GM21723 (cell line): ENCODE results near the gene EFNA2.
"Not testable (repeated sequence)": the region's sequence is repeated elsewhere in the genome, so short reads cannot be mapped to it uniquely, and the experiment has no call there.

Source experiments
- ATAC-seq: cut with Tn5 transposase; IDR thresholded peaks from one replicate; pipeline ENCODE4 v1.9.1; 2021; ENCODE audit warnings: mild to moderate bottlenecking, moderate library complexity; ENCODE audit not compliant: unreplicated experiment

EFNA2 gene

DNA sequence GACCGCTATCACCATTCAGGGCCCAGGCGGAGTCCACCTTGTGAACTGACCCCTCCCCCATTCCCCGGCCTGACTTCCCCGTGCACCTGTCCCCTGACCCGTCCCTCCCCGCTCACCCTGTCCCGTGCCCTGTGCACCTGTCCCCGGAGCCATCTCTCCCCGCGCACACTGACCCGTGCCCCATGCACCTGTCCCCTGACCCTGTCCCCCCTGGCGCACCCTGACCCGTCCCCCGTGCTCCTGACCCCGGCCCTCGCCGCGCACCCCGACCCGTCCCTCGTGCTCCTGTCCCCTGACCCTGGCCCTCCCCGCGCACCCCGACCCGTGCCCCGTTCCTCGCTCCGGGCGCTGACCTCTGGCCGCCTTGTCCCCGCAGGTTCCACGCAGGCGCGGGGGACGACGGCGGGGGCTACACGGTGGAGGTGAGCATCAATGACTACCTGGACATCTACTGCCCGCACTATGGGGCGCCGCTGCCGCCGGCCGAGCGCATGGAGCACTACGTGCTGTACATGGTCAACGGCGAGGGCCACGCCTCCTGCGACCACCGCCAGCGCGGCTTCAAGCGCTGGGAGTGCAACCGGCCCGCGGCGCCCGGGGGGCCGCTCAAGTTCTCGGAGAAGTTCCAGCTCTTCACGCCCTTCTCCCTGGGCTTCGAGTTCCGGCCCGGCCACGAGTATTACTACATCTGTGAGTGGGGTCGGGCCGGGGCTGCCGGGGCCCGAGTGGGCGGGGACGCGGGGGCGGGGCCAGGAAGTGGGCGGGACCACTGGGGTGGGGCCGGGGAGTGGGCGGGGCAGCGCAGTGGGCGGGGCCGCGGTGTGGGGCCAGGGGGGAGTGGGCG is 9.7 kb downstream of the EFNA2 start:
- ATAC-seq, result no peak

DNA sequence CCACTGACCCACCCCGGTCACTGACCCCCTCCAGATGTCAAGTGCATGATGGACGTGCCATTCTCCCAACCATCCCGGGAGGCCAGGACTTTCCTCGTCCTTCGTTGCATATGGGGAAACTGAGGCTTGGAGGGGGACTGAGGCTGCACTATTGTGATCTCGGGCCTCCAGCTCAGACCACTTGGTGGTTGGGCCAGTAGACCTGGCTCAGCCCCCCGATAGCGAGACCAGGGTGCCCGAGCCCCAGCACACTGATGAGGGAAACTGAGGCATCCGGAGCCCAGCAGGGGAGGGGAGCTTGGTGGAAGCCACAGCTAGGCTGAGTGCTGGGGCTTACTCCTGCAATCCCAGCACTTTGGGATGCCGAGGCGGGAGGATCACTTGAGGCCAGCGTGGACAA is 10.4 kb downstream of the EFNA2 start:
- no peak for ATAC-seq

DNA sequence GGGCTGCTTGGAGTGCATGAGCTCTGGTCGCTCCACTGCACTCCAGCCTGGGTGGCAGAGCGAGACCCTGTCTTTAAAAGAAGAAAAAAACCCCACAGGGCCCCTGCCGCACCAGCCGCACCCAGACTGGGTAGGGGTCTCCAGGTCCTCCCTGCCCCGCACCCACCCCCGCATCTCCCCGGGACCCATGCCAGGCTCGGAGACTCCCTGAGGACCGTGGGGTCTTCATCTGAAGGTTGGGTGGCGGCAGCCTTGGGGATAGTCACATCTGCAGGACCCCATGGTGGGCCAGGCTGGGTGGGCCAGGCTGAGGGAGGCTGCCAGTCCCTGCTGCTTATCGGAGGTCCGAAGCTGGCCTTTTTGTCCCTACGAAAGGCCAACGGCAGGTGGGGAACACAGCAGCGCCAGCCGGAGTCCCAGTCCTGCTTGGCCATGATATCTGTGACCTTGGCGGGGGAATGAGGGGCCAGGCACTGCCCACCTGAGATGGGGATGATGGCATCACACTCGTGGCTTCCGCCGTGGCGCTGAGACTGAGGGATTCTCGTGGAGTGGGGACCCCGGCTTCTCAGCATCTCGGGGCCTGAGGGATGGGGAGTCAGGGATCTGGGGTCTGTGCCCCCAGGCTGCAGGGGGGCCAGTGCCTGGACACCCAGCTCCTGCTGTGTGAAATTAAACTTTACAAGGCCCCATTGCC is 11.1 kb downstream of the EFNA2 start:
- ATAC-seq, result no peak

DNA sequence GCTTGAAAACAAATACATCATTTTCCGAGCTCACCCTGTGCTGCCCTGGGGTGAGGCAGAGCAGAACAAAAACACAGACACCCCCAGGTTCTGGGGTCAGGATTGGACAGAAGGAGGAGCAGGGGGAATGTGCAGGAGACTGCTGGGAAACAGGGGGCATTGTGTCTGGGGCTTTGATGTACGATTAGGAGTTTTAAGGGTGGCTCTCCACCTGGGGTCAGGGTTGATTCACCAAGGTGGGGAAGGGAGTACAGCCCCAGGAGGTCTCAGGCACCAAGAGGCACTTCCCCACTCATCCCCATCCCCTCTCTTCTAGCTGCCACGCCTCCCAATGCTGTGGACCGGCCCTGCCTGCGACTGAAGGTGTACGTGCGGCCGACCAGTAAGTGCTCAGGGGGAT is 12.6 kb downstream of the EFNA2 start:
- ATAC-seq, result no peak

DNA sequence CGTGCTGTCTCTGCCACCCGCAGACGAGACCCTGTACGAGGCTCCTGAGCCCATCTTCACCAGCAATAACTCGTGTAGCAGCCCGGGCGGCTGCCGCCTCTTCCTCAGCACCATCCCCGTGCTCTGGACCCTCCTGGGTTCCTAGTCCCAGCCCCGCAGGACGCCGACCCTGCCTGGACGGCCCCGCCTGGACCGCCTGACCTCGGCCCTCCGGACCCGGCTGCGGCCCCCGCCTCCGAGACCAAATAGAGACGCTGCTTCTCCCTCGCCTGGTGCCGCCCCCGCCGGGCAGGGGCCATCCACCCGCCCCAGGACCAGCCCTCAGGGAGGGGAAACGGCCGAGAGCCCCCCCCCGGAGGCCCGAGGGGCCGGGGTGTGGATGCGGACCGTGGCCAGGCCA is 14.1 kb downstream of the EFNA2 start:
- no peak for ATAC-seq

DNA sequence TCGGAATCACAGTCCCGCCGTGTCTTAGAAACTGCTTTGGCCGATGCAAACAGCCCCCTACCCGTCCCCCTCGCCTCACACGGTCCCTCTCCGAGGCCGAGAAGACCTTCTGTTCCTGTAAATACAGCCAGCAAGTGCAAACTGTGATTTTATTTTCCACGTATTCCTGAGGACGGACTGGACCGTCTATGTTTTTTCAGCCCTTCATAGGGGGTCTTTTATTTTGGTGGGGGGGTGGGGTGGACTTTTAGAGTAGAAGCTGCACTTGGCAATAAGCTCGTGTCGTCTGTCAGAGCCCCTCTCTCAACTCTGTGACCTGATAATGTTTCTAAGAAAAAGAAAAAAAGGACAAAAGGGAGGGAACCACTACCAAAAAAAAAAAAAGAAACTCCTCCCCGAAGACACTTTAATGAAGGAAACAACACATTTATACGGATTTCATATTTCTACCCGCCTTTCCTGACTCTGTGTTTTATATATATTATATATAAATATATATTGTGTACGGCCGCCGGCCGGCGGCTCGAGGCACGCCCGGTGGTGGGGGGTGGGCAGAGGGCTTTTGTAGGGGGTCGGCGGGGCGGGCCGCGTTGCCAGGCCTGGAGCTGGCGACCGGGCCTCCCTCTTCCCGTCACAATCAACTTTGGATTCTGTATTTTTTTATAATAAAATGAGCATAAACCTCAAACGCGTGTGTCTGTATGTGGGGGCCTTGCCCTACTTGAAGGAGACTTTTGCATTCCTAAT is 15.2 kb downstream of the EFNA2 start:
- no peak for ATAC-seq

DNA sequence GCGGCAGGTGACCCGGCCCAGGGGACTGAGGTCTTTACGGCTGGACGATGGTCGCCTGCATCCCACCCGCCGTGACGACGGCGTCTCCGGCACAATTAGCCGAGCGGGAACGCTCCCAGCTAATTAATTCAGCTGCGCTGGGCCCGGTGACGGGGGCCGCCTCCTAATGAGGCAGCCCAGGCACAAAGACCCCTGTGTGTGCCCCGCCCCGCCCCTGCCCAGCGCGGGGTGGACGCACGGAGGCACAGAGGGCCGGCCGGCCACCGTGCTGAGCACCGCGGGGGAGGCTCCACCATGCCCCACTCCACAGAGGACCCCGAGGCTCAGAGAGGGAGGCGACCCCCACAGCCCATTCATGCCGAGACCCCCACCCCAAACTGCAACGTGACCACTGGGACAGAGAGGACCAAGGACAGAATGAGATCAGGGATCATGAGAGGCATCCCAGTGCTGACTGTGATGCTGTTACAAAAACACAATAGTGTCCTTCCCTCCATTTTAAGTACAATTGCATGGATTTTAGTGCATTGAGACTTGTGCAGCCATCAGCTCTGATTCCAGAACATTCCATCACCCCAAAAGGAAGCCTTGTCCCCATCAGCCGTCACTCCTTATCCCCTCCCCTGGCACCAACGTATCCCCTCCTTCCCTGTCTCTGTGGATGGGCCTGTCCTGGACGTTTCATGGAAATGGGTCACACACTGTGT is 17.0 kb downstream of the EFNA2 start:
- no peak for ATAC-seq

DNA sequence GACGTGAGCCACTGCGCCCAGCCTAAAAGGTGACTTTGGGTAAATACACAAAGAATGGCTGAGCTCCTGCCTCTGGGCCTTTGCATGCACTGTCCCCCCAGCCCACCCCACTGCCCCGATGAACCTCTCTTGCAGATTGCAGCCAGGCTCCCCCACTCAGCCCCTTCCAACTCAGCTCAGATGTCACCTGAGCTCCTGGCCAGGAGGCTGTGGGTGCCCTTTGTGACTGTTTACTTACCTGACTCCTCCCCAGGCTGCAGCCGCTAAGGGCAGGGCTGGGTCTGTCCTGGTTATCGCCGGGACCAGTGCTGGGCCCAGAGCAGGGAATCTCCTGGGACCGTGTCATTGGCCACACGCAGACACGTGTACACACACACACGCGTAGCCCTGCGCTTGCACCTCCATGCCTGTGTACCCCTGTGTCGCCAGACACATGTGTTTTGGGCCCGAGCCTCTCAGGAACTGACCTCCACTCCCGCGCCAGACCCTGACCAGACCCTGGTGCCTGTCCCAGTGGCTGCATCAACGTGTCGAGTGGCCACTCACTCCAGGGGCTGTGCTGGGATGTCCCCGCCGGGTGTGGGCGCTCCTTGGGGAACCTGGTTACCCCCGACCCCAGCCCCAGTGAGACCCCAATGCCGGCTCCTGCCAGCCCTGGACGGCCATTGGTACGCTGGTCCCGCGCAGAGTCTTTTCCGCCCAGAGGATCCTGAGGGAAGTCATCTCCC is 18.7 kb downstream of the EFNA2 start:
- ATAC-seq, result no peak

DNA sequence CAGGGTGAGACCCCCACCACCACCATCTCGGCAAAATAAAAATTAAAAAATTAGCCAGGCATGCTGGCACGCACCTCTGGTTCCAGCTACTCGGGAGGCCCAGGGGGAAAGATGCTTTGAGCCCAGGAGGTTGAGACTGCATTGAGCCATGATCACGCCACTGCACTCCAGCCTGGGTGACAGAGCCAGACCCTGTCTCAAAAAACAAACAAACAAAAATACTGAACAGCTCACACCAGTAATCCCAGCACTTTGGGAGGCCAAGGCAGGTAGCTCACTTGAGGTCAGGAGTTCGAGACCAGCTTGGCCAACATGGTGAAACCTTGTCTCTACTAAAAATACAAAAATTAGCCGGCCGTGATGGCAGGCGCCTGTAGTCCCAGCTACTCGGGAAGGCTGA is 19.7 kb downstream of the EFNA2 start:
- ATAC-seq, result not testable (repeated sequence)

DNA sequence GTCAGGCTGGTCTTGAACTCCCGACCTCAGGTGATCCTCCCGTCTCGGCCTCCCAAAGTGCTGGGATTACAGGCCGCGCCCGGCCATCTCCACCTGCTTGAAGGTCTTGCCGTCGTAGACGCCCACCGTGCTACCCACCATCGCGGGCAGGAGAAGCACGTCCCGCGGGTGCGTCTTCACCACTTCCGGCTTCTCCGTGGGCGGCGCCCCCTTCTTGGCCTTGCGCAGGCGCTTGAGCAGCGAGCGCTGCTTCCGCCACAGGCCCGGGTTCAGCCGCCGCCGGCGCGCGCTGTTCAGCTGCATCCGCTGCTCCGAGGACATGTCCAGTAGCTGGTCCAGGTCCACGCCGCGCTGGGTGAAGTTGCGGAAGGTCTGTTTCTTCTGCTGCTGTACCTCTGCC is 21.6 kb downstream of the EFNA2 start:
- ATAC-seq, result no peak

DNA sequence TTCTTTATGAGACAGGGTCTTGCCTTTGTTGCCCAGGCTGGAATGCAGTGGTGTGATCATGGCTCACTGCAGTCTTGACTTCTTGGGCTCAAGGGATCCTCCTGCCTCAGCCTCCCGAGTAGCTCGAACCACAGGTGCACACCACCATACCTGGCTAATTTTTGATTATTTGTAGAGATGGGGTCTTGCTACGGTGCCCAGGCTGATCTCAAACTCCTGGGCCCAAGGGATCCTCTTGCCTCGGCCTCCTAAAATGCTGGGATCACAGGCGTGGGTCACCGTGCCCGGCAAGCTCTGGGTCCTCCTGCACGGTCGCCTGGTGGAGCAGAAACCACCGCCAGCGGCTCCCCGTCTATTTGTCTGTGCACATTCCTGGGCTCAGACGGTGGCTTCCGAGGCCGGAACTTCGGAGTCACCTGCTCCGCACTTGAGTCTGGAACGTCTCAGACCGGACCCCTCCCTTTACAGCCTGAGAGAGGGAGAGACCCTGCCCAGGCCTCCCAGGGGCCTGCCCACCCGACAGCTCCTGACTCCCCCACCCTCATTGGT is 22.2 kb downstream of the EFNA2 start:
- ATAC-seq, result no peak

DNA sequence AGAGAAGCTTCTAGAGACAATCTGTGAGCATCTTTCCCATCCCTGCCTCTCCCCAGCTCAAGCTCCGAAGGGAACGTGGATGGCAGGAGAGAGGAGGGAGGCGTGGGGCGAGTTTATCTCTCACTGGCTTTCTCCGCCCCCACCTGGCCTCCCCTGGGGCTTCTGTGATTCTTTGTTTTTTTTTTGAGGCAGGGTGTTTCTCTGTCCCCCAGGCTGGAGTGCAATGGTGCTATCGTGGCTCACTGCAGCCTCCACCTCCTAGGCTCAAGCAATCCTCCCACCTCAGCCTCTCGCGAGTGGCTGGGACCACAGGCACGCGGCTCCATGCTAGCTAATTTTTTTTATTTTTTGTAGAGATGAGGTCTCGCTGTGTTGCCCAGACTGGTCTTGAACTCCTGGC is 23.0 kb downstream of the EFNA2 start:
- ATAC-seq, result no peak

DNA sequence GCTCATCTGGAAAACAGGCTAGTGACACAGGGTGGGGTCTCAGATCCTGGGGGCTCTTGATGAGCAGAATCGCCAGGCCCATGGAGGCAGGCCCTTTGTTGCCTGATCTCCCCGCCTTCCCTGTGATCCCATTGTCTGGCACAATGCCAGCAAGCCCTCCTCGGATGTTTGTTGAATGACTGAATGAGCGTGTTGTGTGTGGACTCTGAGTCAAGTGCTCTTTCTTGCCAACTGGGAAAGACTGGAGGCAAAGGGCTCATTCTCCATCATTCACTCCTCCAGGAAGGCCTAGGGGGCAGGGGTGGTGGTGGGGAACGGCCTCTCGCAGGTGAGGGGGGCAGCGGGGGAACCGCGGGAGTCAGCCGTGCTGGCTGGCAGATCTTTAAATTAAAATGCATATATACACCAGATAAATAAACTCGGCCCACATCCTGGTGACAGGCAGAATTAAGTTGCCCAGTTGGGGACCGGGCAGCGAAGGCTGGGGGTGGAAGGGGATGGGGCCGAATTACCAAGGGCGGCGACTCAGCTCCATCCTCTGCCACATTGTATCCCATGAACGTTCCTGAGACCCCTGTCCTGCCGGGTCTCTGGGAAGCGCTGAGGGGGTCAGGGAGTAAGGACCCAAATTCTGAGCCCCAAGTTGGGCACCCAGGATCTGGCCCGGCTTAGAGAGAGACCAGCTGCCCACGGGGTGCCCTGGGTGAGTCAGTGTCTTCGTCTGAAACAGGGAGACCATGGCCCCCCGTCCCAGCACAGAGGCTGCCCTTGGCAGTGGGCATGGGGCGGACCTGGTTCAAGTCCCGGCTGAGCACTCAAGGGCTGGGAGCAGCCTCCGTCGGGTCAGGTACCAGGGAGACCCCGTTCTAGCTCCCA is 24.5 kb downstream of the EFNA2 start:
- no peak for ATAC-seq

DNA sequence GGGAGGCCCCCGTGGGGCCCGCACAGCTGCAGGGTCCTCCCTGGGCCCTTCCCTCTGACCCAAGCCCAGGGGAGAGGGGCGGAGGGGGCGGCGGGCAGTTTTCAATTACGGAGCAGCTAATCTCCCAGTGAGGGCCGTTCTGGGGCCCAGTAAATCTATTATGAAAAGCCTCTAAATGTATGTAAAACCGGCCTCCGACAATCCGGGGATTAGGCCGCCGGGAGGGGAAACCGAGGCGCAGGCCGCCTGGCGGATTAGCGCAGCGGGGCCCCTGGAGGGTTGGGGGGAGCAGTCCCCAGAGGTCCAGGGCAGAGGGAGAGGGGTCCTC is 25.1 kb downstream of the EFNA2 start:
- no peak for ATAC-seq

DNA sequence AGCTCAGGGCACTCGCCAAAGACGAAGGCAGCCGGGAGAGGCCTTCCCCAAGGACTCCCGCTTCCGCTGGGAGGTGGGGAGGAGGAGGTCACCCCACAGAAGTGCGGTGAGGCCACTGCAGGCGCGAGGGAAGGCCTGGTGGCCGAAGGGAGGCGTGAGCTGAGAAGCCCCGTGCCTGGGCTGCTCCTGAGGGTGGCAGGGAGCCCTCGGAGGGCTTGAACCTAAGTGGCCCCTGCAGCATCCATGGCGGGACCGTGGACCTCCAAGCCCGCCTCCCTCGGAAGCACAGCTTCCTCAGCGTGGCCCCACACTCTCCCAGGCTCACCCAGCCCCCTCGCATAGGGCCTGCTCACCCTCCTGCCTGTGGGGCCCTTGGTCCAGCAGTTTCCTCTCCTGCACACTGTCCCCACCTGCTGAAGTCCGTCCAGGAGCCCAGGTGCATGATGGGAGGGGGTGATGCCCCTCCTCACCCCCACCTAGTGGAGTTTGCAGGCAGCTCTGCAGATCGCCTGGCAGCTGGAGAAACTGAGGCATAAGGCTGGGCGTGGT is 25.9 kb downstream of the EFNA2 start:
- ATAC-seq, result no peak

DNA sequence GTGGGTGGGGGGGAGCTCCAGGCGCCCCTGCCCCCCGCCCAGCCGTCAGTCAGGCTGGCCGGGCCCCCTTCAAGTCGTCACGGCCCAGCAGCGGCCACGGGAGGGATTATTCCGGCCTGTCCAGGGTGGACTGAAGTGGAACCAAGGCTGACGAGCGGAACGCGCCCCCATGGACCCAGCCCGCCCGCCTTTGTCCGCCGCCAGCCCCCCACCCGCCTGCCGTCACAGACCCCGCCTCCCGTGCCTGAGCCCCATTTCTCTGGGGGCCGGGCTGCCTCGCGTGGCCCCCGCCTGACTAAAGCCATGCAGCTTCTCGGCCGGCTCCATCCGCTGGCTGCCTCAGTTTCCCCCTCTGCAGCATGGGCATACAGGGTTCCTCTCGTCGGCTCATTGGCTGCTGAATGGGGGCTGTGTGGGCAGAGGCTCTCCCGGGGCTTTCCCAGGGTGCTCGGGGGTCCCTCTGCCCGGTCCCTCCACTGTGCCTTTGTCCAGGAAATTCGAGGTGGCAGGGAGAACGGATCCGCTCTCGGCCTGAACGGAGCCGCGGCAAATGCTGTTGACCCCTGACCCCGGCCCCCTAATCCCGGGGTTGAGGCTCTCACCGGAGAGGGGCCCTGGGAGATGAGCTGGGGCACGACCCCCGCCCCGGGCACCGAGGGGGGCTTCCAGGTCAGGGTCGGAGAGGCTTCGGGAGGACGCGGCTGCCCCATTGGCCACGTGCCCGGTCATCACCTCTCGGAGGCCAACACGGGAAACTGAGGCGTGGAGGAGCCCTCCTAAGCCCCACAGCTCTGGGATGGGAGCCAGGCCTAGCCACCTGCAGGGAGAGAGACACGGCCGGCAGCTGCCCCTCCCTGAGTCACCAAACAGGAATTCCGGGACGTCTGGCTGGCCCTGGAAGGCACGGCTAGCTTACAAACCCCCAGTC is 27.4 kb downstream of the EFNA2 start:
- no peak for ATAC-seq

DNA sequence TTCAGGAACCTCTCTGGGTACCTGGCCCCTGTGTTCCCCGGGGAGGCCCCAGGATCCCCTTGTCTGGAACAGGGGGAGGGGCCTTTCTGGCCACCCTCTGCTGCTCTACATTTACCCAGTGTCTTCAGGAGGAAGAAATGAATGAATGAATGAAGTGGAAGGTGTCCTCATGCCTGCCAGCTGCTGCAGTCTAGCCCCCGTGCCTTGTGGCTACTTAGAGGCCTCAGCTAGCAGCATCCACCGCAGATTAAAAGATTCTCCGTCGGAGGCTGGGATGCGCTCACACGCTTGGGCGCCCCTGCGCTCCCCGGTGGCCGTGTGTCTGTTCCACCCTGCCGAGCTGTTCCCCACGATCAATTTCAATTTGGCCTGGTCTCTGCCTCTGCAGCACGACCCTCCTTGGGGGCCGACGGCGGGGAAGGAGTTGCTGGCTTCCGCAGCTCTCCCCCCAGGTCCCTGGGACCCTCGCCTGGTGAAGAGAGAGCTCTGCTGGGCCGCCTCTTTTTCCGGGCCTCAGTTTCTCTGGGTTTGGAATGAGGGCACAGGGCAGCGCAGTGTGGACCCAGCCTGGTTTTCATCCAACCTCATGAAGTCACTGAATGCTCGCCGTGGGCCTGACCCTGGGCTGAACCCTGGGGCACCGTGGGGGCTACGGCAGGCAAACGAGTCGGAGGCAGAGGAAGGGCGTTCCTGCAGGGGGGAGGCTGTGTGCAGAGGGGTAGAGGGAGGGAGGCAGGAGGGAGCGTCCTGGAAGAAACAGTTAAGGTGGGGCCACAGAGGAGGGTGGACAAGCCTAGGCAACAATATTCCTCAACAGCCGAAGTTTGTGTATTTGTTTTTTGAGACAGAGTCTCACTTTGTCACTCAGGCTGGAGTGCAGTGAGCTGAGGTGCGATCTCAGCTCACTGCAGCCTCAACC is 28.3 kb downstream of the EFNA2 start:
- ATAC-seq, result no peak
